ENCODE results near the gene SGSM1.
A peak's percentile ranks its signal among the peaks of the same experiment; 100 is the strongest.

Gene SGSM1

DNA sequence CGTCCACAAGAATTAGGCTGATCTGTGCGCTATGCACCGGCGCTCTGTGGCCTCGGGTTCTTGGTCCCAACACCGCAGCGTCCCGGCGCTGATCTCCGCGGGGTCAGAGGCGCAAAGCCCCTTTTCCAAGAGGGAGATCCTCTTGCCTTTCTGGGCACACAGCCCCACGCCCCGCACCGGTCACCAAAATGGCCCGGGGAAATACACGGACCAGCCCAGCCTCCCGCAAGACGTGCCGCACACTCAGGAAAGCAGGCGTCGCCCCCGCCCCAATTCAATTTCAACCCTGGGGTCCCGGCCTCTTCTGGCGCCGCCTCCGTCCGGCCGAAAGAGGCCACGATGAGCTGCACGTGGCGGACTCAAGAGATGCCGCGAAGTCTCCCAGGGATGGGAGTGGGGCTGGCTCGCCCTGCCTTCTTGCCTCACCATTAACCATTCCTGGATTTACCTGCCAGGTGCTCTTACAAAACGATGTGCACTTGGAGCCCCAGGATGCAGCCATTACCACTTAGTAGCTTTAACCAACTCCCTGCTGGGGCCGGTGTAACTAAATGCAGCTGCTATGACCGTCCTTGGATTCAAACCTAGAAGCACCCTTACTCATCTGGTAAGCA is 42.0 kb upstream of the SGSM1 start:
- no peak for DNase-seq (ENCODE audit: low read depth)
- H3K4me3 ChIP-seq (ENCODE audit: low read length): no peak overlapping the region
- TF ChIP-seq CTCF (IDR thresholded peaks at IDR 0.05; ENCODE audit: insufficient read depth, low read depth, low read length, missing control alignments): no peak

DNA sequence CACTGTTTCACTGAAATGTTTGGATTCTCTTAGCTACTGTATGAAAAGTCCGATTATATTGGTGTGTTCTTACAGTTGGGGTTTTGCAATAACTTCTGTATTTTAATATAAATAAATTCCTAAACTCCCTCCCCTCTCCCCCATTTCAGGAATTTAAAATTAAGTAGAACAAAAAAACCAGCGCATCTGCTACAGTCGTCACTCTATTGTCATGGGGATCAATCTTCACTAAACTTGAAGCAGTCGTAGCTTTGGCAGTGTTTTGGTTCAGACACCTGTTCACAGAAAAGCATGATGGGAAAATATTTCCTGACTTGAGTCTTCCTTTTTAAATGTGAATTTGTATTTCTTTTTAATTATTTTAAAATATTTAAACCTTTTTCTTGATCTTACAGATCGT is 40.8 kb upstream of the SGSM1 start:
- DNase-seq (ENCODE audit: low read depth): no peak
- no peak for TF ChIP-seq CTCF (IDR thresholded peaks at IDR 0.05; ENCODE audit: insufficient read depth, low read depth, low read length, missing control alignments)
- no peak overlapping the region for H3K4me3 ChIP-seq (ENCODE audit: low read length)

GRCh38 chr22:24768537-24769374 is 37.3 kb upstream of the SGSM1 start:
- TF ChIP-seq CTCF (IDR thresholded peaks at IDR 0.05; ENCODE audit: insufficient read depth, low read depth, low read length, missing control alignments): peak; percentile 83
- DNase-seq (ENCODE audit: low read depth): peak; percentile 69
- no peak overlapping the region for H3K4me3 ChIP-seq (ENCODE audit: low read length)

DNA sequence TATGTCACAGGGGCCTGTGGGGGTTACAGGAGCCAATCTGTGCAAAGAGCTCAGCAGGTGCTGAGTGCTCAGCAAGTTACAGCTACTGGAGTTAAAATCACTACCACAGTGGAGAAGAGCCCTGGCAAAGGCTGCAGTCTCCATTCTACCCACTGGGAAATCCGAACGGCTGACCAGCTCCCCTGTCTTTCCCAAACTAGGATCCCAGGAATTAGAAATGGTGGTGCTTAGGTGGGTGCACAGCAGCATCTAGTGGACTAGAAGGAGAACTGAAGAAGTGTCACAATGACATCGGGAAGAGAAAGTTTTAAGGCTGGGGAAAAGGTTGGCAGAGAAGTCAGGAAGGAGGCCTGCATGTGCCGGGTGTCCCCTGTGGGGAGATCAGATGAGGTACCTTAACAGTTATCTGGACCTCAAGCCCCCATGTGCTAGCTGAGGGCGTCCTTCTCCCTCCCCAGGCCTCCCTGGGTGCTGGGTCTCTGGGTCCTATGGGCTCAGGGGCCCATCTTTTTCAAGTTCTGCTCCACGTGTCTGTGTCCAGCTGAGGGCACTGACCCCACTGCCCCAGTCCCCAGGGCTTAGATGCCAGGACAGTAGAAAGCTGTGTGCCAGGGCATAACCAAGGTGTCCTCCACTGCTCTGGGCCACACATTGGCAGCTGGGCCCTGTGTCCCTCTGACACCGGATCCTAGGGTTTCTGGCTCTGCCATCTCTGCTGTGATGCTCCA is 33.4 kb upstream of the SGSM1 start:
- DNase-seq (ENCODE audit: low read depth): peak; percentile 23
- no peak overlapping the region for H3K4me3 ChIP-seq (ENCODE audit: low read length)
- TF ChIP-seq CTCF (IDR thresholded peaks at IDR 0.05; ENCODE audit: insufficient read depth, low read depth, low read length, missing control alignments): peak; percentile 54

GRCh38 chr22:24775769-24776492 is 30.1 kb upstream of the SGSM1 start:
- DNase-seq (ENCODE audit: low read depth): peak; percentile 62
- no peak overlapping the region for H3K4me3 ChIP-seq (ENCODE audit: low read length)
- no peak for TF ChIP-seq CTCF (IDR thresholded peaks at IDR 0.05; ENCODE audit: insufficient read depth, low read depth, low read length, missing control alignments)

DNA sequence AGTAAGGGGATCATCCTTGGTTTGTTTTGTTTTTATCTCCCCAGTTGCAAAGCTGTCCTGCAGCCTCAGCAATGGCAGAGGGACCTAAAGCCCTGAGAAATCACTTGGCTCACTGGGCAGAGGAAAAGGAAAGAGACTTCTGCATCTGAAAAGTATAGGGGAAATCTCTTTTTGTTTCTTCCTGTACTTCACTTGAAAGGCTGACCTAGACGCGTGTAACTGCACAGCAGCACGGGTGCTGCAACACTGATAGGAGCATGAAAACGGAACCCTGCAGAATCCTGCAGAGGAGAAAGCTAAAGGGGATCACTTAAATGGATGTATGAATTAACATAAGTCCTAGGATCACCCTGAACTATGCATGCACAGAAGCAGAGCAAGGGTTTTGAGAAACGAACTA is 29.5 kb upstream of the SGSM1 start:
- TF ChIP-seq CTCF (IDR thresholded peaks at IDR 0.05; ENCODE audit: insufficient read depth, low read depth, low read length, missing control alignments): no peak
- H3K4me3 ChIP-seq (ENCODE audit: low read length): no peak overlapping the region
- no peak for DNase-seq (ENCODE audit: low read depth)
